Activated CD8-positive, alpha-beta memory T cell treated with anti-CD3 and anti-CD28 coated beads for 4 hours (primary cell): Measurements from ENCODE around the gene RFC1.
"Not testable (repeated sequence)": the region's sequence is repeated elsewhere in the genome, so short reads cannot be mapped to it uniquely, and the experiment has no call there.

ENCODE experiments used
- DNase-seq, 2 donors: peaks; one replicate each; pipeline ENCODE4 v3.0.0-alpha.2; 2020; ENCODE audit warnings: low read depth in 2 of 2

The RFC1 gene

GRCh38 chr4:39365830-39366771, at the start of gene RFC1:
Gene RFC1, minus strand, starts transcription at chr4:39366362. Its CDS starts 121 bp downstream, at chr4:39366241.
- peak; percentile 83 to 88 for DNase-seq

GRCh38 chr4:39415678-39416283, 49.6 kb upstream of the RFC1 start:
- DNase-seq = no peak

- not testable (repeated sequence) for DNase-seq
Measured at GRCh38 chr4:39411561-39411960, 45.4 kb upstream of the RFC1 start.

GRCh38 chr4:39410415-39410814, 44.3 kb upstream of the RFC1 start:
- DNase-seq = no peak

- no peak for DNase-seq
Measured at GRCh38 chr4:39407584-39407885, 41.4 kb upstream of the RFC1 start.

GRCh38 chr4:39406763-39407583, 40.8 kb upstream of the RFC1 start, which contains the start of gene KLB:
Gene KLB, plus strand, starts transcription at chr4:39406930. Its CDS starts 20 bp downstream, at chr4:39406950.
- DNase-seq = no peak

GRCh38 chr4:39401640-39402039, 35.5 kb upstream of the RFC1 start:
- DNase-seq = not testable (repeated sequence)

- no peak for DNase-seq
Measured at GRCh38 chr4:39394706-39395105, 28.5 kb upstream of the RFC1 start.

GRCh38 chr4:39390603-39391002, 24.4 kb upstream of the RFC1 start:
- DNase-seq = no peak

GRCh38 chr4:39384563-39384962, 18.4 kb upstream of the RFC1 start:
- DNase-seq = no peak

GRCh38 chr4:39383690-39384089, 17.5 kb upstream of the RFC1 start:
- no peak for DNase-seq

- no peak for DNase-seq
Measured at GRCh38 chr4:39375478-39375877, 9.3 kb upstream of the RFC1 start.

GRCh38 chr4:39371209-39371608, 5.0 kb upstream of the RFC1 start:
- DNase-seq = not testable (repeated sequence)

- DNase-seq = no peak
Measured at GRCh38 chr4:39369301-39369700, 3.1 kb upstream of the RFC1 start.

GRCh38 chr4:39367166-39367565, 1.0 kb upstream of the RFC1 start:
- no peak for DNase-seq

- no peak for DNase-seq
Measured at GRCh38 chr4:39365360-39365759, 802 bp downstream of the RFC1 start.

GRCh38 chr4:39363773-39364393, 2.3 kb downstream of the RFC1 start:
- DNase-seq = no peak

GRCh38 chr4:39362827-39363226, 3.3 kb downstream of the RFC1 start:
- no peak for DNase-seq

- DNase-seq = not testable (repeated sequence)
Measured at GRCh38 chr4:39360611-39361010, 5.6 kb downstream of the RFC1 start.

- no peak for DNase-seq
Measured at GRCh38 chr4:39357002-39357401, 9.2 kb downstream of the RFC1 start.

GRCh38 chr4:39354254-39354552, 12.0 kb downstream of the RFC1 start:
- no peak for DNase-seq
